HEK293T (cell line): ENCODE measurements around the gene LCP2.

ENCODE experiments used
- CTBP1 ChIP-seq: fragments of 450-650 bp; IDR thresholded peaks from 2 replicates; pipeline ENCODE4 v1.6.1; 2016; ENCODE audit warnings: borderline replicate concordance
- TARDBP ChIP-seq: fragments of 450-650 bp; IDR thresholded peaks from 2 replicates; pipeline ENCODE4 v1.6.1; 2016

- TF ChIP-seq TARDBP, result no peak
- no peak for TF ChIP-seq CTBP1
These were observed 43.5 kb downstream of the LCP2 start for GRCh38 chr5:170254056-170254455.
